ENCODE data around the gene PDS5B.

PDS5B gene

GRCh38 chr13:32548837-32549236 is 37.4 kb upstream of the PDS5B start:
- TF ChIP-seq, protein P1, sequence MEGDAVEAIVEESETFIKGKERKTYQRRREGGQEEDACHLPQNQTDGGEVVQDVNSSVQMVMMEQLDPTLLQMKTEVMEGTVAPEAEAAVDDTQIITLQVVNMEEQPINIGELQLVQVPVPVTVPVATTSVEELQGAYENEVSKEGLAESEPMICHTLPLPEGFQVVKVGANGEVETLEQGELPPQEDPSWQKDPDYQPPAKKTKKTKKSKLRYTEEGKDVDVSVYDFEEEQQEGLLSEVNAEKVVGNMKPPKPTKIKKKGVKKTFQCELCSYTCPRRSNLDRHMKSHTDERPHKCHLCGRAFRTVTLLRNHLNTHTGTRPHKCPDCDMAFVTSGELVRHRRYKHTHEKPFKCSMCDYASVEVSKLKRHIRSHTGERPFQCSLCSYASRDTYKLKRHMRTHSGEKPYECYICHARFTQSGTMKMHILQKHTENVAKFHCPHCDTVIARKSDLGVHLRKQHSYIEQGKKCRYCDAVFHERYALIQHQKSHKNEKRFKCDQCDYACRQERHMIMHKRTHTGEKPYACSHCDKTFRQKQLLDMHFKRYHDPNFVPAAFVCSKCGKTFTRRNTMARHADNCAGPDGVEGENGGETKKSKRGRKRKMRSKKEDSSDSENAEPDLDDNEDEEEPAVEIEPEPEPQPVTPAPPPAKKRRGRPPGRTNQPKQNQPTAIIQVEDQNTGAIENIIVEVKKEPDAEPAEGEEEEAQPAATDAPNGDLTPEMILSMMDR (IDR thresholded peaks at IDR 0.05) = no peak

DNA sequence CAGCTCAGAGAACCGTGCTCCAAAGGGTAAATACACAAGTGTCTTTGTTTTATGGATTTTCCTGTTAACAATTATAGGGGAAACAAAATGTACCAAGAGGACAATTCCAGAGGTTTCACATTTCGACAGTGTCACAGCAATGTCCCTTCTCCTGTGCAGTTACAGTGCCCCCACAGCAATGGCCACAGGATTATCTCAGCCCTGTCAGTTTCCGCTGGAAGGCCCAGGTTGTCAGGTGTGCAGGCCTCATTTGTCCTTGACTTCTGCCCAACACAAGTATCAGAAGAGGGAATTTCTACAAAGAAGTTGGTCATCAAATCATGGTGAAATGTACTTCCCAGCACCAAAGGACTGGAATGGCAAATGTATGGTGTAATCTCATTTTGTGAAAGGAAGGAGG is 36.5 kb upstream of the PDS5B start:
- TF ChIP-seq, protein P1 (IDR thresholded peaks at IDR 0.05) = no peak

GRCh38 chr13:32553720-32554119 is 32.5 kb upstream of the PDS5B start:
- TF ChIP-seq, protein P1 (IDR thresholded peaks at IDR 0.05) = no peak

GRCh38 chr13:32555613-32556012 is 30.6 kb upstream of the PDS5B start:
- TF ChIP-seq, protein P1 (IDR thresholded peaks at IDR 0.05) = no peak

DNA sequence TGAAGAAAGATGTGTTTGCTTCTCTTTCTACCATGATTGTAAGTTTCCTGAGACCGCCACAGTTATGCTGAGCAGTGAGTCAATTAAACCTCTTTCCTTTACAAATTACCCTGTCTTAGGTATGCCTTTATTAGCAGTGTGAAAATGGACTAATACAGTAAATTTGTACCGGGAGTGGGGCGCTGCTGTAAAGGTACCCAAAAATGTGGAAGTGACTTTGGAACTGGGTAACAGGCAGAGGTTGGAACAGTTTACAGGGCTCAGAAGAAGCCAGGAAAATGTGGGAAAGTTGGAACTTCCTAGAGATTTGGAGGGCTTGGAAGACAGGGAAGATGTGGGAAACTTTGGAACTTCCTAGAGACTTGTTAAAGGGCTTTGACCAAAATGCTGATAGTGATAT is 9.2 kb upstream of the PDS5B start:
- TF ChIP-seq, protein P1 (IDR thresholded peaks at IDR 0.05) = no peak

- TF ChIP-seq, protein P1 (IDR thresholded peaks at IDR 0.05) = peak; percentile 65
Observed at GRCh38 chr13:32581177-32581786, 5.0 kb upstream of the PDS5B start.

DNA sequence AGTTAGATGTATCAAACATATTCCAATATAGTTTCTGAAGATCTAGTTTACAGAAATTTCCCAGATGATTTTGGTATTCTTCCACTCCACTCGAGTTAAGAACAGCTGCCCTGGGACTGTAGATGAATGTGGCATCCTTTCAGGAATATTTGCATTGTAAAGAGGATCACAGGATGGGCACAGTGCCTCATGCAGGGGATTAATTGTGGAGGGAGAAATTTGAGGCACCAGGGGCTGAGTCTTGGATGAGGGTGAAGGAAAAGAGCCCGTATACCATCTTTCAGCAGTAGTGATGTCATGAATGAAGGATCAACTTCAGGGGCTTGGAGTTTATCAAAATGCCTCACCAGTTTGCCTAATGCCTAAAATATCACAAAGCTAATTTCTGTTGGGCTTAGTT is 4.0 kb upstream of the PDS5B start:
- TF ChIP-seq, protein P1 (IDR thresholded peaks at IDR 0.05) = no peak

GRCh38 chr13:32582991-32583390 is 3.3 kb upstream of the PDS5B start:
- TF ChIP-seq, protein P1 (IDR thresholded peaks at IDR 0.05) = no peak

Measured in LNCAP (cell line).